ENCODE data around the gene SPATA6L.

The SPATA6L gene

GRCh38 chr9:4666042-4666699 is at the start of gene SPATA6L:
Gene SPATA6L, minus strand, starts transcription at chr9:4666480. Its CDS starts 230 bp downstream, at chr9:4666250.
- DNase-seq (ENCODE audit: low spot score) (no peak), FAIRE-seq (no peak)

GRCh38 chr9:4714266-4715016 is 48.2 kb upstream of the SPATA6L start:
- DNase-seq (ENCODE audit: low spot score) (no peak), FAIRE-seq (no peak)

GRCh38 chr9:4713849-4714248 is 47.6 kb upstream of the SPATA6L start:
- FAIRE-seq: no peak
- DNase-seq (ENCODE audit: low spot score): no peak

- no peak for DNase-seq (ENCODE audit: low spot score)
- no peak for FAIRE-seq
Measured at GRCh38 chr9:4709380-4709779, 43.1 kb upstream of the SPATA6L start.

GRCh38 chr9:4706971-4707622 is 40.8 kb upstream of the SPATA6L start:
- DNase-seq (ENCODE audit: low spot score) (no peak), FAIRE-seq (no peak)

GRCh38 chr9:4706021-4706420 is 39.7 kb upstream of the SPATA6L start:
- no peak for DNase-seq (ENCODE audit: low spot score)
- no peak for FAIRE-seq

GRCh38 chr9:4704129-4704528 is 37.8 kb upstream of the SPATA6L start:
- FAIRE-seq: peak; percentile 46
- no peak for DNase-seq (ENCODE audit: low spot score)

- FAIRE-seq (no peak), DNase-seq (ENCODE audit: low spot score) (no peak)
Measured at GRCh38 chr9:4701526-4701925, 35.2 kb upstream of the SPATA6L start.

GRCh38 chr9:4700932-4701331 is 34.7 kb upstream of the SPATA6L start:
- DNase-seq (ENCODE audit: low spot score): no peak

GRCh38 chr9:4700091-4700490 is 33.8 kb upstream of the SPATA6L start:
- DNase-seq (ENCODE audit: low spot score): no peak
- no peak for FAIRE-seq

More at GRCh38 chr9:4700932-4701331, 34.7 kb upstream of the SPATA6L start:
- FAIRE-seq: no peak

- FAIRE-seq (no peak), DNase-seq (ENCODE audit: low spot score) (no peak)
Measured at GRCh38 chr9:4691795-4692194, 25.5 kb upstream of the SPATA6L start.

GRCh38 chr9:4690144-4690543 is 23.9 kb upstream of the SPATA6L start:
- FAIRE-seq: no peak
- no peak for DNase-seq (ENCODE audit: low spot score)

GRCh38 chr9:4689687-4690104 is 23.4 kb upstream of the SPATA6L start:
- DNase-seq (ENCODE audit: low spot score) (no peak), FAIRE-seq (no peak)

GRCh38 chr9:4689021-4689420 is 22.7 kb upstream of the SPATA6L start:
- no peak for DNase-seq (ENCODE audit: low spot score)
- no peak for FAIRE-seq

GRCh38 chr9:4686584-4686983 is 20.3 kb upstream of the SPATA6L start:
- DNase-seq (ENCODE audit: low spot score) (no peak), FAIRE-seq (no peak)

GRCh38 chr9:4686112-4686511 is 19.8 kb upstream of the SPATA6L start:
- FAIRE-seq (no peak), DNase-seq (ENCODE audit: low spot score) (no peak)

- FAIRE-seq: no peak
- no peak for DNase-seq (ENCODE audit: low spot score)
Measured at GRCh38 chr9:4684820-4685219, 18.5 kb upstream of the SPATA6L start.

GRCh38 chr9:4680750-4681149 is 14.5 kb upstream of the SPATA6L start:
- no peak for DNase-seq (ENCODE audit: low spot score)
- FAIRE-seq: no peak

GRCh38 chr9:4680173-4680525 is 13.9 kb upstream of the SPATA6L start:
- DNase-seq (ENCODE audit: low spot score) (no peak), FAIRE-seq (no peak)

- DNase-seq (ENCODE audit: low spot score) (peak; percentile 87), FAIRE-seq (peak; percentile 78)
Measured at GRCh38 chr9:4679268-4680172, 13.2 kb upstream of the SPATA6L start, which contains the start of gene CDC37L1. Gene CDC37L1, plus strand, starts transcription at chr9:4679569. Its CDS starts 199 bp downstream, at chr9:4679768.

GRCh38 chr9:4678679-4679267 is 12.5 kb upstream of the SPATA6L start:
- no peak for DNase-seq (ENCODE audit: low spot score)
- no peak for FAIRE-seq

All from RCC 7860 (cell line).